Measurements from ENCODE around the gene SLC35F3. TPM values are rescaled to one million over a fixed set of nuclear protein-coding genes. Genes with fewer than 3 reads are reported as not detected.

Gene SLC35F3
- total RNA-seq, 6 experiments from 2014 or later: 0.26 to 0.58 (median 0.46) TPM

DNA sequence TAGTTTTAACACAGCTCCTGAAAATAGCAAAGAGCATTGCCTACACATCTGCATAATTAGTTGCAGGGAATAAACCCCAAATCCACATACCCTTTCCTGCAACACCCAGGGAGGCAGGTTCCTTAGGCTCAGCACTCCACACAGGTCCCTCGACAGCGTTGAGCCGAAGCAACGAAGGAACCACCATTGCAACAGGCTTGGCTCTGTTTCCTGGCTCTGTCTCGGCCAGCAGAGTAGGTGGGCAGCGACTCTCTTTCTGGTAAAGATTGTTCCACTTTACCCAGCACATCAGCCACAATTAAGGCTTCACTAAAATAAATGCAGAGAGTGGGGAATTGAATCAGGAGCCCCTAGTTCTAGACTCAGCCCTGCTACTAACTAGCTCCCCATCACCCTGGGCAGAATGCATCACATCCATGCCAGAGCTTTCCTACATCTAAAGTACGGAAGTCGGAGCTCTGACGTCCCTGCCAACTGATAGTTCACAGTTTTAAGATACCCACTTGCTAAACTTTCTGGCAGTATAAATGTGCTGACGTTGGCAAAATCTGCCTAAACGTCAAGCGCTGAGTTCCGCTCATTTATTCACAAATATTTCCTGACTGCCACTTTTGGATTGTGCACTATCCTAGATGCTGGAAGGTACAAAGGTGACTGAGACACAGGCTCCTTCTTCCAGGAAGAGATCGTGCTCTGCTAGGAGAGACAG, 389.8 kb downstream of the SLC35F3 start:
- TF ChIP-seq, protein P1, sequence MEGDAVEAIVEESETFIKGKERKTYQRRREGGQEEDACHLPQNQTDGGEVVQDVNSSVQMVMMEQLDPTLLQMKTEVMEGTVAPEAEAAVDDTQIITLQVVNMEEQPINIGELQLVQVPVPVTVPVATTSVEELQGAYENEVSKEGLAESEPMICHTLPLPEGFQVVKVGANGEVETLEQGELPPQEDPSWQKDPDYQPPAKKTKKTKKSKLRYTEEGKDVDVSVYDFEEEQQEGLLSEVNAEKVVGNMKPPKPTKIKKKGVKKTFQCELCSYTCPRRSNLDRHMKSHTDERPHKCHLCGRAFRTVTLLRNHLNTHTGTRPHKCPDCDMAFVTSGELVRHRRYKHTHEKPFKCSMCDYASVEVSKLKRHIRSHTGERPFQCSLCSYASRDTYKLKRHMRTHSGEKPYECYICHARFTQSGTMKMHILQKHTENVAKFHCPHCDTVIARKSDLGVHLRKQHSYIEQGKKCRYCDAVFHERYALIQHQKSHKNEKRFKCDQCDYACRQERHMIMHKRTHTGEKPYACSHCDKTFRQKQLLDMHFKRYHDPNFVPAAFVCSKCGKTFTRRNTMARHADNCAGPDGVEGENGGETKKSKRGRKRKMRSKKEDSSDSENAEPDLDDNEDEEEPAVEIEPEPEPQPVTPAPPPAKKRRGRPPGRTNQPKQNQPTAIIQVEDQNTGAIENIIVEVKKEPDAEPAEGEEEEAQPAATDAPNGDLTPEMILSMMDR (IDR thresholded peaks at IDR 0.05): no peak
- Mint-ChIP-seq H3K36me3 (ENCODE audit: low read depth) (no peaks in the 10 kb centered on the region), H3K9me3 (peaks cover 8% of the 10 kb centered on the region), H3K27ac (no peak overlapping the region), H3K4me1 (ENCODE audit: low read depth) (no peaks in the 10 kb centered on the region), H3K27me3 (ENCODE audit: insufficient read depth) (no peaks in the 10 kb centered on the region; the same call in 1 of the 2 replicates), H3K4me3 (no peak overlapping the region)
- no peak for DNase-seq

DNA sequence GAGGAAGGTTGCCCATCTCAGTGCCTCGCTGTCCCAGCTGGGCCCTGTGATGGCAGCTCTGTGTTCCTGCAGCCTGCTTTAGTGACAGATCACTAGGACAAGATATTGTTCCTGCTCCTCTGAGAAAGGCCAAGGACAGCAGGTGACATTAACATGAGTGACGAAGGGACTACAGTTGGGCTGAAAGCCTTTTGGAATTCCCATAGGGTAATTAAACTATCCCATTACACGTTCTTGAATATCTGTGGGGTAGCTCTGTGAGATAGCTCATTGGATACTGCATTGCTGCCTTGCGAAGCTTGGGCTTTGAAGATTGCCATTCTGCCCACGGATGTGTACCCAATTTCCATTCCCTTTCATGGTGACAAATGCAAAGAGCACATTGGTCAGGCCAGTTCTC, 390.6 kb downstream of the SLC35F3 start:
- peaks cover 1% of the 10 kb centered on the region; the same call in 1 of the 2 replicates for H3K9me3 Mint-ChIP-seq
- no peaks in the 10 kb centered on the region for H3K4me1 Mint-ChIP-seq (ENCODE audit: low read depth)
- no peak overlapping the region for H3K27ac Mint-ChIP-seq
- no peaks in the 10 kb centered on the region for H3K36me3 Mint-ChIP-seq (ENCODE audit: low read depth)
- DNase-seq: no peak
- H3K27me3 Mint-ChIP-seq (ENCODE audit: insufficient read depth): no peaks in the 10 kb centered on the region; the same call in 1 of the 2 replicates
- H3K4me3 Mint-ChIP-seq: no peak overlapping the region
- TF ChIP-seq, protein P1 (IDR thresholded peaks at IDR 0.05): no peak

DNA sequence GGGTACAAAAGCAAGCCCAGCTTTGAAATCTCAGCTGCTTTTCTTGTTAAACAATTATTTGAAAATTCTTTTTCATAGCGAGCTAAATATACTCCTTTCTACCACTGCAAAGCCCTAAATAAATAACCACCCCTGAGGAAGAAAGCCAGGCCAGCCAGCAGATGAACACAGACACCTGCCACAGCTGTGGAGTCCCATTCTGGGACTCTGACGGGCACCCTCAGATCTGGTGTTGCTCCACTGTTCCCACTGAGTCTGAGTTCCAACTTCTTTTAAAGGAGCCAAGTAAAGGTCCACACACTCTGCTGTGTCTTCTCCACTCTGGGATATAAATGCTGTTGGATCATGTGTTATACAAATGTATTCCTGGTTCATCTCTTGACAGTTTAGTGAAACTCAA, 391.1 kb downstream of the SLC35F3 start:
- Mint-ChIP-seq H3K9me3 (no peaks in the 10 kb centered on the region; the same call in 1 of the 2 replicates), H3K27ac (no peak overlapping the region), H3K4me3 (no peak overlapping the region), H3K4me1 (ENCODE audit: low read depth) (no peaks in the 10 kb centered on the region), H3K36me3 (ENCODE audit: low read depth) (no peaks in the 10 kb centered on the region), H3K27me3 (ENCODE audit: insufficient read depth) (no peaks in the 10 kb centered on the region; the same call in 1 of the 2 replicates)
- no peak for DNase-seq
- TF ChIP-seq, protein P1 (IDR thresholded peaks at IDR 0.05): no peak

DNA sequence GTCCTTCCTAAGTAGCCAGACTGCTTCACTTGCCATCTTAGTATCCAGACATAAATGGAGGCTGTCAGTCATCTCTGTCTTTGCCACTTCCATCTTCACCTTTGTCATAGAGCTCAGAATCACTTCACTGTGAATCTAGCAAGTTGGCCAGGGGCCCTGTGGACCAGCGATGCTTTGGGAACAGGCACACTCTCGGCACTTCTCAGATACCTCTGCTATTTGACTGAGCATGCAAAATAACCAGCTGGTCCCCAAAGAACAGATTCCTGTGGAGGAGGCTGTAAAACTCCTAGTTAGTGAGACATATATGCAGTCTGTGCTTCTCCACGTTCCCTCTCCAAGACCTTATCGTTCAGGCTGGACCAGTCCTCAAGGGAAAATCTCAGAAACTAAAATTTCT, 392.0 kb downstream of the SLC35F3 start:
- DNase-seq: no peak
- Mint-ChIP-seq H3K27ac (no peak overlapping the region), H3K27me3 (ENCODE audit: insufficient read depth) (no peaks in the 10 kb centered on the region; the same call in 1 of the 2 replicates), H3K4me1 (ENCODE audit: low read depth) (no peaks in the 10 kb centered on the region), H3K36me3 (ENCODE audit: low read depth) (no peaks in the 10 kb centered on the region), H3K4me3 (no peak overlapping the region), H3K9me3 (no peaks in the 10 kb centered on the region; the same call in 1 of the 2 replicates)
- TF ChIP-seq, protein P1 (IDR thresholded peaks at IDR 0.05): no peak

DNA sequence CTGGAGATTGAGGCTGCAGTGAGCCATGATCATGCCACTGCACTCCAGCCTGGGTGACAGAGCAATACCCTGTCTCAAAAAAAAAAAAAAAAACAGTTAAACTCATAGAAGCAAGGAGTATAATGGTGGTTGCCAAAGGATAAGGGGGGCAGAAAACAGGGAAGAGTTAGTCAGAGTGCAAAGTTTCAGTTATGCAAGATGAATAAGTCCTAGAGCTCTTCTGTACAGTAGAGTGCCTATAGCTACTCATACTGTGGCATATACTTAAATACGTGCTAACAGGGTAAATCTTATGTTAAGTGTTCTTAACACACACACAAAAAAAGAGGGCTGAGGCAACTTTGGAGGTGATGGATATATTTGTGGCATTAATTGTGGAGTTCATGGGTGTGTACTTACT, 393.2 kb downstream of the SLC35F3 start:
- TF ChIP-seq, protein P1 (IDR thresholded peaks at IDR 0.05): no peak
- no peaks in the 10 kb centered on the region; the same call in 1 of the 2 replicates for H3K27me3 Mint-ChIP-seq (ENCODE audit: insufficient read depth)
- no peaks in the 10 kb centered on the region for H3K4me1 Mint-ChIP-seq (ENCODE audit: low read depth)
- H3K36me3 Mint-ChIP-seq (ENCODE audit: low read depth): no peaks in the 10 kb centered on the region
- no peak for DNase-seq
- no peaks in the 10 kb centered on the region for H3K9me3 Mint-ChIP-seq
- H3K27ac Mint-ChIP-seq: no peak overlapping the region
- no peak overlapping the region for H3K4me3 Mint-ChIP-seq
